Astrocyte (in vitro differentiated cells and primary cell): ENCODE measurements around the gene SYT2. TPM values are rescaled to one million over a fixed set of nuclear protein-coding genes. Genes with fewer than 3 reads are reported as not detected.

ENCODE experiments used
- DNase-seq: peaks from one replicate; pipeline ENCODE4 v3.0.0-alpha.2; 2010; ENCODE audit warnings: low read depth
- FAIRE-seq: peaks from 2 replicates; lab custom pipeline; 2011; peaks lifted over from hg19 to GRCh38; lab: Jason Lieb, UNC
- H2AFZ ChIP-seq: 2 replicates; pipeline ENCODE4 v1.6.0; 2012; ENCODE audit warnings: low read depth, low read length, inconsistent platforms
- H3K27ac ChIP-seq: 2 replicates; pipeline ENCODE4 v1.5.1; 2011; ENCODE audit warnings: low read depth, low read length, inconsistent platforms
- H3K27me3 ChIP-seq: 2 replicates; pipeline ENCODE4 v1.6.0; 2011; ENCODE audit warnings: low read length, inconsistent platforms; ENCODE audit not compliant: insufficient read depth
- H3K36me3 ChIP-seq: 2 replicates; pipeline ENCODE4 v1.5.1; 2011; ENCODE audit warnings: low read length, inconsistent platforms; ENCODE audit not compliant: insufficient read depth
- H3K4me1 ChIP-seq: 2 replicates; pipeline ENCODE4 v1.5.1; 2011; ENCODE audit warnings: low read length, inconsistent platforms; ENCODE audit not compliant: insufficient read depth
- H3K4me2 ChIP-seq: 2 replicates; pipeline ENCODE4 v1.6.0; 2012; ENCODE audit warnings: low read length, inconsistent platforms
- H3K4me3 ChIP-seq: 2 replicates; pipeline ENCODE4 v1.5.1; 2011; ENCODE audit warnings: low read depth, mild to moderate bottlenecking, low read length, inconsistent platforms; ENCODE audit not compliant: insufficient read depth
- H3K79me2 ChIP-seq: 2 replicates; pipeline ENCODE4 v1.6.0; 2012; ENCODE audit warnings: mild to moderate bottlenecking, low read length, inconsistent platforms; ENCODE audit not compliant: insufficient read depth
- H3K9ac ChIP-seq: 2 replicates; pipeline ENCODE4 v1.6.0; 2012; ENCODE audit warnings: mild to moderate bottlenecking, low read length, inconsistent platforms
- H3K9me3 ChIP-seq: 2 replicates; pipeline ENCODE4 v1.5.1; 2012; ENCODE audit warnings: low read depth, mild to moderate bottlenecking, low read length, inconsistent platforms; ENCODE audit not compliant: insufficient read depth
- H4K20me1 ChIP-seq: 2 replicates; pipeline ENCODE4 v1.6.0; 2012; ENCODE audit warnings: low read length, inconsistent platforms; ENCODE audit not compliant: insufficient read depth
- H3K27ac Mint-ChIP-seq: one replicate; pipeline ENCODE4 v1.8.0; 2021; ENCODE audit warnings: mild to moderate bottlenecking, mixed read lengths; ENCODE audit not compliant: unreplicated experiment
- H3K27me3 Mint-ChIP-seq: one replicate; pipeline ENCODE4 v1.8.0; 2021; ENCODE audit warnings: low read depth, mixed read lengths; ENCODE audit not compliant: unreplicated experiment
- H3K36me3 Mint-ChIP-seq: one replicate; pipeline ENCODE4 v1.8.0; 2021; ENCODE audit warnings: low read depth, mixed read lengths; ENCODE audit not compliant: unreplicated experiment
- H3K4me1 Mint-ChIP-seq: one replicate; pipeline ENCODE4 v1.8.0; 2021; ENCODE audit warnings: low read depth, mixed read lengths; ENCODE audit not compliant: unreplicated experiment
- H3K4me3 Mint-ChIP-seq: one replicate; pipeline ENCODE4 v1.8.0; 2021; ENCODE audit warnings: mild to moderate bottlenecking, moderate library complexity, mixed read lengths; ENCODE audit not compliant: unreplicated experiment
- H3K9me3 Mint-ChIP-seq: one replicate; pipeline ENCODE4 v1.8.0; 2021; ENCODE audit warnings: mild to moderate bottlenecking, mixed read lengths; ENCODE audit not compliant: unreplicated experiment
- CTCF ChIP-seq: IDR thresholded peaks from 2 replicates; pipeline ENCODE4 v1.5.1; 2011; ENCODE audit warnings: low read depth, mild to moderate bottlenecking, inconsistent platforms, low read length, moderate library complexity; ENCODE audit not compliant: insufficient read depth
- EZH2 ChIP-seq: IDR thresholded peaks from 2 replicates; pipeline ENCODE4 v1.6.1; 2012; ENCODE audit warnings: mild to moderate bottlenecking, low read length, inconsistent platforms; ENCODE audit not compliant: insufficient read depth
- total RNA-seq: library from RNA; stranded (reverse); gene quantifications from 2 replicates; pipeline ENCODE4 v1.2.1, GENCODE V29; 2021

SYT2 gene
- total RNA-seq, 1 donor from 2014 or later: 0.27 TPM

DNA sequence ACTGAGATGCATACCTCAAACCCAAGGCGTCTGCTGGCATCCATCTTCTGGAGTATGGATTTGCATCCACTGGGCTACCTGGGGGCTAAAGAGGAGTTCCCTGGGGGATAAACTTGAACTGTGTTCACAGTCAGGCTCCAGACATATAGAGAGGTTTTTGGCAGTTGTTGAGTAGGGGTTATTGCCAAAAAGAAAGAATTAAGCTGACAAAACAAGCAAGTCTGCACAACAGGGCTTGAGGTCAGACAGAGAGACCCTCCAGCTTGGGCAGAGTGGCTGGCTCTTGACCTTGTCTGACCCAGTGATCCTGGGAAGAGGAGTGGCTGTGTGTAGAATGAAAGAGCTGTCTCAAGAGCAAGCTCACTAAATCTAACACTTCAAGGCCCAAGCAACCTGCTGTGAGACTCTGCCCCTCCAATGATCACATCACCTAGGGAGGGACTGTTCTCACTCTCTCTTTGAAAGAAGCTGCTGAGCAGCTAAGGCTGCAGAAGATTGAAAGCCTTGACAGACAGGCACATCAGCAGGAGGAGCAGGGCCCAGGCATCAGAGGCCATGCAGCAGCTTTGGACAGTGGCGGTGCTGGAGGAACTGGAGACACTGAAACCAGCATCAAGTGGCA, 61.5 kb downstream of the SYT2 start:
- FAIRE-seq (no peak), DNase-seq (no peak)
- H3K36me3 Mint-ChIP-seq: peaks cover 5% of the 10 kb centered on the region
- H3K27ac ChIP-seq: no peak overlapping the region
- no peak overlapping the region for H3K4me3 Mint-ChIP-seq
- no peak overlapping the region for H3K4me3 ChIP-seq
- no peak overlapping the region for H3K27ac Mint-ChIP-seq
- H3K4me2 ChIP-seq: no peak overlapping the region
- H3K4me1 Mint-ChIP-seq: peaks cover 4% of the 10 kb centered on the region
- H3K27me3 Mint-ChIP-seq: peaks cover 90% of the 10 kb centered on the region
- no peak for TF ChIP-seq CTCF
- TF ChIP-seq EZH2: no peak
- no peaks in the 10 kb centered on the region for H3K9me3 ChIP-seq
- peaks cover 5% of the 10 kb centered on the region for H3K4me1 ChIP-seq
- H2AFZ ChIP-seq: no peak overlapping the region
- no peaks in the 10 kb centered on the region for H3K9me3 Mint-ChIP-seq
- H3K9ac ChIP-seq: no peak overlapping the region
- H3K36me3 ChIP-seq: no peaks in the 10 kb centered on the region
- peaks cover 81% of the 10 kb centered on the region for H3K27me3 ChIP-seq
- no peaks in the 10 kb centered on the region for H3K79me2 ChIP-seq
- H4K20me1 ChIP-seq: peaks cover 8% of the 10 kb centered on the region

DNA sequence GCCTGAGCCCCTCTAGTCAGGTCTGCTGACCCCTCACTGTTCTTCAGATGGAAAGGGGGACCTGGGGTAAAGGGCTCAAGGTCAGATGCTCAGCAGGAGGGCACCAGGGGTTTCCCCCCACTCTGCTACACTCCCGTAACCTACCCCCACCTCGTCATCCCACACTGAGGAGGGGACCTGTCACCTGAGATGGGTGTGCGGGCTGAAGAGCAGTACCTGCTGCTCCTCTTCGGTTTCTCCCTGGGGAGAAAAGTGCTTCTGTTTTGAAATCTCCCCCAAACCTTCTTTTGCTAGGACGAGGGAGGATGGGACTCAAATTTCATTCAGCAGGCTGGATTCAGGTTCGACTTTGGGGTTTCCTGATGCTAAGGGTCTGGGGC, 65.2 kb downstream of the SYT2 start:
- H3K36me3 ChIP-seq: no peaks in the 10 kb centered on the region
- H2AFZ ChIP-seq: no peak overlapping the region
- Mint-ChIP-seq H3K36me3 (peaks cover 4% of the 10 kb centered on the region), H3K4me3 (no peak overlapping the region), H3K4me1 (peaks cover 4% of the 10 kb centered on the region), H3K27ac (no peak overlapping the region), H3K27me3 (peaks cover 84% of the 10 kb centered on the region), H3K9me3 (no peaks in the 10 kb centered on the region)
- H4K20me1 ChIP-seq: peaks cover 8% of the 10 kb centered on the region
- no peaks in the 10 kb centered on the region for H3K9me3 ChIP-seq
- H3K27ac ChIP-seq: no peak overlapping the region
- H3K9ac ChIP-seq: no peak overlapping the region
- no peaks in the 10 kb centered on the region for H3K79me2 ChIP-seq
- H3K4me3 ChIP-seq: no peak overlapping the region
- no peak for FAIRE-seq
- DNase-seq: no peak
- no peak overlapping the region for H3K4me2 ChIP-seq
- H3K27me3 ChIP-seq: peaks cover 87% of the 10 kb centered on the region
- TF ChIP-seq EZH2 (no peak), CTCF (no peak)
- H3K4me1 ChIP-seq: peaks cover 10% of the 10 kb centered on the region
